Heart left ventricle (tissue), 16 donors: Measurements from ENCODE around the gene PI4K2B. TPM values are rescaled to one million over a fixed set of nuclear protein-coding genes. Genes with fewer than 3 reads are reported as not detected.
"Not testable (repeated sequence)": the region's sequence is repeated elsewhere in the genome, so short reads cannot be mapped to it uniquely, and the experiment has no call there.

Experiments used
- ATAC-seq, 4 donors: fragments of 200-7000 bp; cut with Tn5 transposase; one replicate each; pipeline ENCODE4 v1.9.1; 2020 to 2022; ENCODE audit warnings: moderate library complexity in 4 of 4, mild to moderate bottlenecking in 3 of 4, moderate number of reproducible peaks in 1 of 4
- DNase-seq, 5 donors: peaks; one replicate each; pipeline ENCODE4 v3.0.0-alpha.2; 2020
- H3K27ac ChIP-seq, 12 donors: fragments of 200-600 bp; sonication (generic) in 4 of 12; one replicate each; pipeline versions ENCODE4 v1.5.0 to v1.8.0; 2016 to 2022; ENCODE audit warnings: mild to moderate bottlenecking in 2 of 12
- H3K27me3 ChIP-seq, 9 donors: fragments of 200-600 bp; sonication (generic) in 2 of 9; one replicate each; pipeline versions ENCODE4 v1.5.1 to v1.8.0; 2016 to 2022; ENCODE audit warnings: mild to moderate bottlenecking in 3 of 9
- H3K36me3 ChIP-seq, 9 donors: fragments of 200-600 bp; sonication (generic) in 2 of 9; one replicate each; pipeline versions ENCODE4 v1.5.0 to v1.8.0; 2018 to 2022; ENCODE audit warnings: mild to moderate bottlenecking in 2 of 9
- H3K4me1 ChIP-seq, 12 donors: fragments of 200-600 bp; sonication (generic) in 4 of 12; one replicate each; pipeline versions ENCODE4 v1.5.0 to v1.8.0; 2016 to 2022; ENCODE audit warnings: mild to moderate bottlenecking in 3 of 12
- H3K4me3 ChIP-seq, 12 donors: fragments of 200-600 bp; sonication (generic) in 4 of 12; one replicate each; pipeline versions ENCODE4 v1.5.0 to v1.8.0; 2017 to 2022; ENCODE audit warnings: mild to moderate bottlenecking in 9 of 12, moderate library complexity in 4 of 12
- H3K9me3 ChIP-seq, 12 donors: fragments of 200-600 bp; sonication (generic) in 4 of 12; one replicate each; pipeline versions ENCODE4 v1.5.0 to v1.8.0; 2016 to 2022; ENCODE audit warnings: mild to moderate bottlenecking in 1 of 12
- CTCF ChIP-seq, 12 donors: fragments of 200-600 bp; sonication (generic) in 4 of 12; IDR thresholded peaks; one replicate each; pipeline versions ENCODE4 v1.5.0 to v1.8.0; 2018 to 2022; ENCODE audit warnings: antibody characterized with exemption in 12 of 12, mild to moderate bottlenecking in 5 of 12
- POLR2A ChIP-seq, 2 donors: fragments of 450-650 bp; IDR thresholded peaks; one replicate each; pipeline ENCODE4 v1.6.1; 2017; ENCODE audit warnings: antibody characterized with exemption in 2 of 2, mild to moderate bottlenecking in 2 of 2, moderate library complexity in 2 of 2
- WGBS, 4 donors: extraction: QIAGEN DNeasy Blood & Tissue Kit in 2 of 4; methylation state at CpG; one replicate each; pipeline versions ENCODE4 v1.1.5 to v1.1.7; 2013 to 2018; 5-methylcytosine and 5-hydroxymethylcytosine counted together
- intact Hi-C, 10 donors: fragments of 100-400 bp; cut with DNase I; formaldehyde crosslinking; loops; one replicate each; pipeline versions ENCODE4 v1.11.1 to v1.14.2; 2022
- polyA plus RNA-seq, 2 donors: library from polyadenylated mRNA; stranded (reverse); fragments of 200-250 nt; gene quantifications; one replicate each; pipeline ENCODE4 v1.2.3, GENCODE V29; 2013
- total RNA-seq, 9 donors: library from RNA; depleted of rRNA in 2 of 9; stranded (reverse); fragments of >200 nt in 2 of 9; fragmentation: NEBNext Ultra II Directional in 3 of 9; extraction: Animal tissue kit (Norgen Biotek cat#: 25700) in 3 of 9; gene quantifications; one replicate each; pipeline versions ENCODE4 v1.1.0 to v1.2.4, GENCODE V29; 2016 to 2023
- donor health status: ischemic (EF 13 %, LVEDD 7.1; RV severe dilation, severe dysfunction).
- donor health status: healthy with polysubstance abuse.
- donor health status: DM: no; HTN: yes; CAD: no.
- donor health status: DM: no; HTN: no; CAD: no.
- donor health status: ischemic (EF 25% LVEDD 6.9; RV normal size, moderate dysfunction).
- donor health status: ischemic (EF 25% LVEDD 5.7; RV mildly dilated, moderate dysfunction).
- donor health status: healthy.
- donor health status: DM: yes; HTN: yes; CAD: no.
- donor health status: ischemic (EF 35%, LVEDD 5.7; RV mildly dilated, moderate dysfunction).
- donor health status: nonischemic (EF 11% LVEDD 7.7; RV severe dilation, severe dysfunction).
- donor health status: DM: yes; HTN: yes; CAD: no.
- donor health status: PGD.
- donor health status: ischemic (EF 29% LVEDD 5.4; RV normal size, mild dysfunction).
- donor health status: nonischemic (EF 23%, LVEDD 6.1; RV moderate dilation, normal function).

PI4K2B gene
- total and polyA plus RNA-seq, 11 donors, result 1.3 to 6.8 (median 2.6) TPM

GRCh38 chr4:25313201-25313895 lies 79.5 kb downstream of the PI4K2B start:
- H3K27ac ChIP-seq, result peak overlapping the region in 10 of 12 donors; percentile 54 to 81 (median 71)
- WGBS, 4 donors, result 17 to 24% (median 22%) methylated on average over 23 of the region's 23 CpGs
- TF ChIP-seq POLR2A (IDR thresholded peaks at IDR 0.05), result no peak
- TF ChIP-seq CTCF (IDR thresholded peaks at IDR 0.05), result no peak
- H3K27me3 ChIP-seq, result no peaks in the 10 kb centered on the region
- no peaks in the 10 kb centered on the region for H3K9me3 ChIP-seq
- DNase-seq (no peak), ATAC-seq (no peak)
- H3K4me3 ChIP-seq, result peak overlapping the region; percentile 42 to 87 (median 78)
- peaks cover 0 to 17% (median 9%) of the 10 kb centered on the region in 12 donors for H3K4me1 ChIP-seq
- peaks cover 0 to 38% (median 22%) of the 10 kb centered on the region in 9 donors for H3K36me3 ChIP-seq
- intact Hi-C loops, result loop anchor here in 8 of 10 donors (2.0 to 10.0 kb wide), 10 partner anchors 63 to 731 kb away; partner anchors contain the start of genes PI4K2B (in 5 of the 8), ANAPC4 (in 2 of the 8), DHX15 (in 2 of the 8) and SEPSECS (in 2 of the 8)

GRCh38 chr4:25320336-25320735 lies 86.5 kb downstream of the PI4K2B start:
- no peak for TF ChIP-seq CTCF (IDR thresholded peaks at IDR 0.05)
- TF ChIP-seq POLR2A (IDR thresholded peaks at IDR 0.05), result no peak
- Histone ChIP-seq H3K27me3 (no peaks in the 10 kb centered on the region), H3K4me1 (no peaks in the 10 kb centered on the region), H3K27ac (no peak overlapping the region), H3K36me3 (peaks cover 0 to 72% (median 26%) of the 10 kb centered on the region in 9 donors), H3K9me3 (no peaks in the 10 kb centered on the region), H3K4me3 (no peak overlapping the region)
- no peak for ATAC-seq
- DNase-seq, result no peak
- 65 to 87% (median 82%) methylated on average over 2 of the region's 2 CpGs for WGBS, 4 donors
- intact Hi-C loops, result no loop called here

DNA sequence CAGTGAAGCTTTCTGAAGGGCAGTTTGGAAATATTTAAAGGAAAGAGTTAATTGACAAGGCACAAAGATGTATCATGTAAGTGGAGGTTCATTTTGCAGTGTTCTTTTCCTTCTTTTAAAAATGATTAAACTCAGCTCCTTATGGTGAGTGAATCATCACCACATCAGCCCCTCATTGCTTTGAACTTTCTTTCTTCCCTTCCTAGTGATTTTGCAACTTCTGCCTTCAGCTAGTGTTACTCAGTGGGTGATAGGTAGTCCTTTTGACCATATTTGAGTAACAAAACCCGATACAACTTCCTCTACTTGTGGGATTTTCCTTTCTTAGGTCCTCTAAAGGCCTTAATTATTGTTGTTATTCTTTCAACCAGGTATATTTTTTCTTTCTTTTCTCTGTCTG lies 86.9 kb downstream of the PI4K2B start:
- no peak for TF ChIP-seq POLR2A (IDR thresholded peaks at IDR 0.05)
- no peak for TF ChIP-seq CTCF (IDR thresholded peaks at IDR 0.05)
- Histone ChIP-seq H3K36me3 (peaks cover 0 to 67% (median 23%) of the 10 kb centered on the region in 9 donors), H3K9me3 (no peaks in the 10 kb centered on the region), H3K27me3 (no peaks in the 10 kb centered on the region), H3K27ac (no peak overlapping the region), H3K4me3 (no peak overlapping the region), H3K4me1 (no peaks in the 10 kb centered on the region)
- ATAC-seq (no peak), DNase-seq (no peak)
- 84 to 91% (median 88%) methylated on average over 1 of the region's 1 CpG for WGBS, 4 donors
- intact Hi-C loops, result no loop called here

GRCh38 chr4:25321703-25322102 lies 87.9 kb downstream of the PI4K2B start:
- Histone ChIP-seq H3K4me3 (no peak overlapping the region), H3K27ac (no peak overlapping the region), H3K9me3 (no peaks in the 10 kb centered on the region), H3K36me3 (peaks cover 0 to 58% (median 17%) of the 10 kb centered on the region in 9 donors), H3K27me3 (no peaks in the 10 kb centered on the region), H3K4me1 (no peaks in the 10 kb centered on the region)
- intact Hi-C loops, result no loop called here
- ATAC-seq, result no peak
- 85 to 88% (median 87%) methylated on average over 3 of the region's 3 CpGs for WGBS, 4 donors
- TF ChIP-seq POLR2A (IDR thresholded peaks at IDR 0.05), result no peak
- no peak for TF ChIP-seq CTCF (IDR thresholded peaks at IDR 0.05)
- no peak for DNase-seq

DNA sequence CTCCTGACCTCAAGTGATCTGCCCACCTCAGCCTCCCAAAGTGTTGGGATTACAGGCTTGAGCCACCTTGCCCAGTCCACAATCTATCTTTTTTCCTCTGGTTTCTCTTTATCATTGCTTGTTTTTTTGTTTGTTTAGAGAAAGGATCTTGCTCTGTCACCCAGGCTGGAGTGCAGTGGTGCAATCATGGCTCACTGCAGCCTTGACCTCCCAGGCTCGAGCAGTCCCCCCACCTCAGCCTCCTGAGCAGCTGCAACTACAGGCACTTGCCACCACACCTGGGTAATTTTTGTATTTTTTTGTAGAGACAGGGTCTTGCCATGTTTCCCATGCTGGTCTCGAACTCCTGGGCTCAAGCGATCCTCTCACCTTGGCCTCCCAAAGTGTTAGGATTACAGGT lies 94.6 kb downstream of the PI4K2B start:
- DNase-seq, ATAC-seq, intact Hi-C loops, H3K27me3 ChIP-seq, H3K9me3 ChIP-seq, H3K4me3 ChIP-seq, H3K36me3 ChIP-seq, H3K27ac ChIP-seq: not testable (repeated sequence)
- 92 to 98% (median 97%) methylated on average over 3 of the region's 3 CpGs for WGBS, 4 donors
- peaks cover 0 to 14% (median 4%) of the 10 kb centered on the region in 12 donors for H3K4me1 ChIP-seq
